ENCODE measurements around the gene S100A11. TPM values are rescaled to one million over a fixed set of nuclear protein-coding genes. Genes with fewer than 3 reads are reported as not detected.

The S100A11 gene
- total RNA-seq, 4 donors from 2014 or later, result 116 to 496 (median 319) TPM

DNA sequence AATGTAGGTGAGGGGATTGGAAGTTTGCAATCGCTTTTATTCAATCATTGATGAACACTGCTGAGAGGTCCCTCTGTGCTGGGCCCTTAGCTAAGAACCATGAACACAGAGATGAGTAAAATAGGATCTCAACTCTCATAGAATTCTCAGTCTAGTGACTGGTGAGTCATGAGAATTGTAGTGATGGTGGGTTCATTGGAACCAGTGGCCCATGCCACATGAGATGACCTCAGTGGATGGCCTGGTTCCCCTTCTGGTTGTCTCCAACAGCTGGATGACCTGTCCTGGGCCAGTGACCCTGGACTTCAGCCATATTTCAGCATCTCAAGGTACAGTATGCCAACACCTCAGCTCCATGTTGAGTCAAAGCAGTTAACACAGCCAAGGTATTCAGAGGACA, 21.9 kb downstream of the S100A11 start:
- TF ChIP-seq, protein P1, sequence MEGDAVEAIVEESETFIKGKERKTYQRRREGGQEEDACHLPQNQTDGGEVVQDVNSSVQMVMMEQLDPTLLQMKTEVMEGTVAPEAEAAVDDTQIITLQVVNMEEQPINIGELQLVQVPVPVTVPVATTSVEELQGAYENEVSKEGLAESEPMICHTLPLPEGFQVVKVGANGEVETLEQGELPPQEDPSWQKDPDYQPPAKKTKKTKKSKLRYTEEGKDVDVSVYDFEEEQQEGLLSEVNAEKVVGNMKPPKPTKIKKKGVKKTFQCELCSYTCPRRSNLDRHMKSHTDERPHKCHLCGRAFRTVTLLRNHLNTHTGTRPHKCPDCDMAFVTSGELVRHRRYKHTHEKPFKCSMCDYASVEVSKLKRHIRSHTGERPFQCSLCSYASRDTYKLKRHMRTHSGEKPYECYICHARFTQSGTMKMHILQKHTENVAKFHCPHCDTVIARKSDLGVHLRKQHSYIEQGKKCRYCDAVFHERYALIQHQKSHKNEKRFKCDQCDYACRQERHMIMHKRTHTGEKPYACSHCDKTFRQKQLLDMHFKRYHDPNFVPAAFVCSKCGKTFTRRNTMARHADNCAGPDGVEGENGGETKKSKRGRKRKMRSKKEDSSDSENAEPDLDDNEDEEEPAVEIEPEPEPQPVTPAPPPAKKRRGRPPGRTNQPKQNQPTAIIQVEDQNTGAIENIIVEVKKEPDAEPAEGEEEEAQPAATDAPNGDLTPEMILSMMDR (IDR thresholded peaks at IDR 0.05; ENCODE audit: low read depth), result no peak

DNA sequence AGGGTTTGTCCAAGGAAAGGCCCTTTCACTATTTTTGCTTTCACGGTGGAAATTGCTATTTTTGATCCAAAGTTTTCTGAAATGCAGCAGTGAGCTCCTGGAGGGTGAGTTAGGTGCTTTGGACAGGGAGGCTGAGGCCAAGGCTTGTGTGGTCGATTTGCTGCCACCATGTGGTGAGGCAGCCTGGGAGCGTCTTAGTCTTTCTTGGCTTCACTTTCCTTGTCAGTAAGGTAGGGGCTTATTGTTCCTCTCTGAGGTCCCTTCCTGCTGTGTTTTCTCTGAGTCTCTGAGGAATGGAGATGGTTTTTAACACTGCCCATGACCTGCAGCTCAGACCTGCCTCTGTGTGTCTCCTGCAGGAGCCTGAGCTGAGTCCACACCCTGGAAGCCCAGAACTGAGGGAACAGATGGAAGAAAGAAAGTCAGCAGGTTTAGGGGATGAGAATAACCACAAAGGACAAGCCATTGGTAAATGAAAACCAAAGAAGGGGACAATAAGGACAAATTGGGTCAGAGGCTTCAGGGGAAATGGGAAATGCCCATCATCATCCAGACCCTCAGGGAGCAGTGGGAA, 23.1 kb downstream of the S100A11 start:
- TF ChIP-seq, protein P1 (IDR thresholded peaks at IDR 0.05; ENCODE audit: low read depth), result no peak

DNA sequence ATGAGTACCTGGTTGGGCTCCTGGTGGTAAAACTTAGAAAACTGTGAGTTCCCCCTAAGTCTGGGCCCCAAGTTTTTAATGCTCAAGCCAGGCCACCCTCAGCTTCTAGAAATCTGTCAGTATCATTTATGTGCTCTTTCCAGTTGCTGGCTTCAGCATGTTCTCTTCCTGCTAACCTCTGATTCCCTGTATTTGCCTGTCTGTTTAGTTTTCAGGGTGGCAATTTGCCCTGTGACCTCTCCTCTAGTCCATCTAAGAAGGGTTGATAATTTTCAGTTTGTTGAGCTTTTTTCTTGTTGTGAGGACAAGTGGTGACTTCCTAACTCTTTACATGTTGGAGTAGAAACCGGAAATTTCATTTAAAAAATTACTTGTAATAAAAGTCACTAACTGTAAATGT, 27.1 kb downstream of the S100A11 start:
- TF ChIP-seq, protein P1 (IDR thresholded peaks at IDR 0.05; ENCODE audit: low read depth), result no peak

DNA sequence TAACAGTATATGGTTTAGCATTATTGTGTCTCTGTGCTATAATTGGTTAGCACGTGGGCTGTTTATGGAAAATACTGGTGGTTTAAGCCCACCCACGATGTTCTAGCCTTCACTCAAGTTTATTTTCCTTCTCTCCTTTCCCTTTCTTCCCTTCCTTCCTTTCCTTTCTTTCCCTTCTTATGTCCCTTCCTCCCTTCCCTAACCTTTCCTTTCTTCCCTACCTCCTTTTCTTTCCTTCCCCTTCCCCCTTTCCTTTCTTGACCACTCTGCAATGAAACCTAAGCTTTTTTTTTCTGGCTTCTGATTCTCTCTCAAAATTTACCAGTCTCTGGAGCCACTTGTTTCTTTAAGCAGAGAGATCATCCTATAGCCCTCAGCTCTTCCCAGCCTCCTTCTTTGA, 29.8 kb downstream of the S100A11 start:
- TF ChIP-seq, protein P1 (IDR thresholded peaks at IDR 0.05; ENCODE audit: low read depth), result no peak

DNA sequence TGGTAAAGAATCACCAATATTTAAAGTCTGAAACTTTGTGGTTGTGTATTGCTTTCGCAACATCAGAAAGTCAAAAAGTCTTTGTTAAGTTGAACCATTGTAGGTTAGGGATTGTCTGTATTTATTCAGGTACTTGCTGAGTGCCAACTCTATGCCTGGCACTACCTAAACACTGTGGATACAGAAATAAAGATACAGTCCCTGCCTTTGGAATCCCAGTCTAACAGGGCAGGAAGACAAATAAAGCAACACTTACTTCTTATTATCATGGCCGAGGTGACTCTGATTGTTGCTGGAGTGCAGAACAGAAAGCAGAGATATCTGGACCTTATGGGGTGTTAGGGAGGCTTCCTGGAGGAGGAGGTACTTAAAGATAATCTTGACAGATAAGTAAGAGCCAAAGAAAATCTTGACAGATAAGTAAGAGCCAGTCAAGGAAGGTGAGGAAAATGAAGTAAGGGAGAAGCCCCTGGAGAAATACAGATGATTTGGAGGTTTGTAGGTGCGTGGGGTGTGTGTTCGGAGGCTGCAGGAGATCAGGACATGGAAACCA, 31.4 kb downstream of the S100A11 start:
- TF ChIP-seq, protein P1 (IDR thresholded peaks at IDR 0.05; ENCODE audit: low read depth), result no peak

DNA sequence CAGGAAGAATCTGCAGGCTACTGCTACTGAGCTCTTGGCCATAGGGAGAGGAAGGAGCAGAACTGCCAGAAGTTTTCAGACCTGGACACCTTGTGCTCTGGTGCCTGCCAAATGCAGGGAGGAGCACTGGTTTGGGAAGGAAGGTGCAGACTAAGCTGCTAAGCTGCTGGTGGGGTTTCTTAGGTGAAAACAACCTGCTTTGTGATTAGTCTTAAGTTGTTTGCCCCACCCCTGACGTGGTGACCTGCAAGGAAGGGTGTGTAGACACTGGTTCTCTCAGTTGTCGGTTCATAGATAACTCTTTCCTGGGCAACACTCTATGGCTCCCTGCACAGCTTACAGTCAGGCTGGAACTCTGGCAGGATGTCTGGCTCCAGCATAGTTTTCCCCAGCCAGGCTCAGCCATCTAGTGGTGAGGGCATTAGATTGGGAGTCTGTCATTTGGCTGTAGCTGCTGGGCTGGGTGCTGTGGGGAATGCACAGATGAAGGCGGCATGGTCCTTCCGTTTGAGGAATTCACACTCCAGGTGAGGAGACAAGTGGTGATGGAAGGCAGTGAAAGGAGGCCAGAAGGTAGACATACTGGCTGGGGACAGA, 32.9 kb downstream of the S100A11 start:
- TF ChIP-seq, protein P1 (IDR thresholded peaks at IDR 0.05; ENCODE audit: low read depth), result no peak

DNA sequence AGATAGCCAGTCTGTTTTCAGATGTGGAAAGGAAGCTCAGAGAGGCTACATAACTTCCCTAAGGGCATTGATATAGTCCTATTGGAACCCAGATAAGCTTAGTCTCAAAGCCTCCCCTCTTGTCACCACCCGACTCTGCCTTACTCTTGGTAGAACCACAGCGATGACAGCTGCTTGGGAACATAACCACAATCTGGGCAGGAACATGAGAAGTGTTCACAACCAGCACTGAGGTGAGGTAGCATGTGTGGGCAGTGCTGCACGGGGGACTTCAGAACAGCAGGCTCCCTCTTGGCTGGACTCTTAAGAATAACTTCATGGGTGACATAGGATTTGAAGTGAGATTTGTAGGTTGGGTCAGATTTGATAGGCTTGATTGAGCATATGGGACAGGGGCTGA, 33.8 kb downstream of the S100A11 start:
- TF ChIP-seq, protein P1 (IDR thresholded peaks at IDR 0.05; ENCODE audit: low read depth), result no peak

All from subcutaneous adipose tissue (tissue), 4 donors.